ENCODE data around the gene CELA3B. TPM values are rescaled to one million over a fixed set of nuclear protein-coding genes. Genes with fewer than 3 reads are reported as not detected.
A peak's percentile ranks its signal among the peaks of the same experiment; 100 is the strongest.
"Not testable (repeated sequence)": the region's sequence is repeated elsewhere in the genome, so short reads cannot be mapped to it uniquely, and the experiment has no call there.

Gene CELA3B
- total and polyA plus RNA-seq, 2 of the 13 experiments (the other 11 are each of a cell fraction or from before 2014, with no cell fraction given): 0.34 TPM; not detected in 1

DNA sequence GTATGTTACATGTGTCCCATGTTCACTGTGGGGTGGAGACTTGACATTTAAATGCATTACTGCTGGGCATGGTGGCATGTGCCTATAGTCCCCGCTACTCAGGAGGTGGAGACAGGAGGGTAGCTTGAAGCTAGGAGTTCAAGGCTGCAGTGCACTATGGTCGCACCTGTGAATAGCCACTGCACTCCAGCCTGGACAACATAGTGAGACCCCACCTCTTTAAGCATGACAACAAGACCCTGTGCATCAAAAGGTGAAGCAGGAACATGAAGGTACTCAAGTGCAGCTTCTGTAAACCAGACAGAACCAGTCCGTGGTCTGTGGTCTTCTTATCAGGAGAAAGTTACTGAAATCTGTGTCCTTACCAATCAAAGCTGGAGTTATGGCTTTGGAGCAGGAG is 15.4 kb downstream of the CELA3B start:
- WGBS (ENCODE audit: low lambda C conversion rate): 55% methylated on average over 2 of the region's 3 CpGs
- H3K27me3 ChIP-seq (ENCODE audit: control insufficient read depth in 1 of 2, insufficient read depth in 2 of 2, low read length in 2 of 2); H2AFZ ChIP-seq (ENCODE audit: low read length); ATAC-seq; in situ Hi-C loops (cut with HindIII; ENCODE audit: extremely low pct_ligation_motif_present, low pct_unique_long_range_greater_than_20kb); H3K4me2 ChIP-seq (ENCODE audit: low read depth, low read length); FAIRE-seq; H3K27ac ChIP-seq (ENCODE audit: extremely low read length, insufficient read depth, low read length); intact Hi-C loops (cut with micrococcal nuclease; ENCODE audit: unreplicated experiment); H3K9ac ChIP-seq (ENCODE audit: insufficient read depth, low read depth, low read length); H3K9me3 ChIP-seq (ENCODE audit: low read length); DNase-seq (ENCODE audit: low spot score); H3K36me3 ChIP-seq (replicated peaks in 1 of 2; ENCODE audit: control insufficient read depth in 1 of 2, insufficient read depth in 2 of 2, low read length in 2 of 2); POLR2A ChIA-PET; CTCF ChIA-PET (ENCODE audit: low intra/inter-chr PET ratio, low total read pairs); H4K20me1 ChIP-seq (ENCODE audit: insufficient read depth, low read length); H3K4me3 ChIP-seq (replicated peaks in 1 of 3; ENCODE audit: insufficient read depth in 1 of 3, low read depth in 2 of 3, low read length in 3 of 3); H3K79me2 ChIP-seq (ENCODE audit: insufficient read depth, low read length); BruUV-seq (replicated peaks): not testable (repeated sequence)
- peaks cover 33% of the 10 kb centered on the region for H3K4me1 ChIP-seq (ENCODE audit: insufficient read depth, low read length)
- peak; percentile 84 for TF ChIP-seq ZNF121 (CRISPR knock-in tag; IDR thresholded peaks at IDR 0.05)

DNA sequence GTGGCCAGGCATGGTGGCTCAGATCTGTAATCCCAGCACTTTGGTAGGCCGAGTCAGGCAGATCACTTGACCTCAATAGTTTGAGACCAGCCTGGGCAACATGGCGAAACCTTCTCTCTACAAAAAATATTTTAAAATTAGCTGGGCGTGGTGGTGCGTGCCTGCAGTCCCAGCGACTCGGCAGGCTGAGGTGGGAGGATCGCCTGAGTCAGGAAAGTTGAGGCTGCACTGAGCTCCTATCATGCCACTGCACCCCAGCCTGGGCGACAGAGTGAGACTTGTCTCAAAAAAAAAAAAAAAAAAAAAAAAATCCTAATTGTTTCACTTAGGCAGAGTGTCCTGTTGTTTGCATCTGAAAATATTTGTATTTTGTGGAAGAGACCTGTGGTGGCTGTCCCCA is 17.9 kb downstream of the CELA3B start:
- H2AFZ ChIP-seq (ENCODE audit: low read length); H3K4me2 ChIP-seq (ENCODE audit: low read depth, low read length); H3K27me3 ChIP-seq (ENCODE audit: control insufficient read depth in 1 of 2, insufficient read depth in 2 of 2, low read length in 2 of 2); H3K9me3 ChIP-seq (ENCODE audit: low read length); H3K9ac ChIP-seq (ENCODE audit: insufficient read depth, low read depth, low read length); FAIRE-seq; H3K36me3 ChIP-seq (replicated peaks in 1 of 2; ENCODE audit: control insufficient read depth in 1 of 2, insufficient read depth in 2 of 2, low read length in 2 of 2); DNase-seq (ENCODE audit: low spot score); intact Hi-C loops (cut with micrococcal nuclease; ENCODE audit: unreplicated experiment); POLR2A ChIA-PET; H3K79me2 ChIP-seq (ENCODE audit: insufficient read depth, low read length); in situ Hi-C loops (cut with HindIII; ENCODE audit: extremely low pct_ligation_motif_present, low pct_unique_long_range_greater_than_20kb); H3K4me3 ChIP-seq (replicated peaks in 1 of 3; ENCODE audit: insufficient read depth in 1 of 3, low read depth in 2 of 3, low read length in 3 of 3); H3K27ac ChIP-seq (ENCODE audit: extremely low read length, insufficient read depth, low read length); BruUV-seq (replicated peaks); CTCF ChIA-PET (ENCODE audit: low intra/inter-chr PET ratio, low total read pairs); H4K20me1 ChIP-seq (ENCODE audit: insufficient read depth, low read length); ATAC-seq: not testable (repeated sequence)
- peaks cover 56% of the 10 kb centered on the region for H3K4me1 ChIP-seq (ENCODE audit: insufficient read depth, low read length)
- WGBS (ENCODE audit: low lambda C conversion rate): 97% methylated on average over 8 of the region's 8 CpGs

DNA sequence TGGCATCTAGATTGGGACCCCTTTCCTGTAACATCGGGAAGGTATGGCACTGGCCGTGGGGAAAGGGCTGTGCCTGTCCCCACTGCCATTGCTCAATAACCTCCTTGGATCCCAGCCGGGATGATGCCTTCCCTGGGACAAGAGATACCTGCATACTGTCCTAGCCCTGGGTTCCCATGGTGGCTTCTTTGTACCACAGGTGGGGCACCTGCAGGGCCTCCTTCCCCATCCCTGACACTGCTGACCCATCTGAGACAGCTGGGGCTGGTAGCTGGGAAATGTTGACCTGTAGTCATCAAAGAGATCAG is 19.8 kb downstream of the CELA3B start:
- FAIRE-seq; H3K9me3 ChIP-seq (ENCODE audit: low read length); H3K4me2 ChIP-seq (ENCODE audit: low read depth, low read length); CTCF ChIA-PET (ENCODE audit: low intra/inter-chr PET ratio, low total read pairs); H3K9ac ChIP-seq (ENCODE audit: insufficient read depth, low read depth, low read length); H2AFZ ChIP-seq (ENCODE audit: low read length); H3K4me3 ChIP-seq (replicated peaks in 1 of 3; ENCODE audit: insufficient read depth in 1 of 3, low read depth in 2 of 3, low read length in 3 of 3); ATAC-seq; H3K36me3 ChIP-seq (replicated peaks in 1 of 2; ENCODE audit: control insufficient read depth in 1 of 2, insufficient read depth in 2 of 2, low read length in 2 of 2); in situ Hi-C loops (cut with HindIII; ENCODE audit: extremely low pct_ligation_motif_present, low pct_unique_long_range_greater_than_20kb); POLR2A ChIA-PET; intact Hi-C loops (cut with micrococcal nuclease; ENCODE audit: unreplicated experiment); H3K27ac ChIP-seq (ENCODE audit: extremely low read length, insufficient read depth, low read length); H3K27me3 ChIP-seq (ENCODE audit: control insufficient read depth in 1 of 2, insufficient read depth in 2 of 2, low read length in 2 of 2); BruUV-seq (replicated peaks); H3K79me2 ChIP-seq (ENCODE audit: insufficient read depth, low read length); DNase-seq (ENCODE audit: low spot score); H4K20me1 ChIP-seq (ENCODE audit: insufficient read depth, low read length): not testable (repeated sequence)
- H3K4me1 ChIP-seq (ENCODE audit: insufficient read depth, low read length): peaks cover 74% of the 10 kb centered on the region
- WGBS (ENCODE audit: low lambda C conversion rate): 69% methylated on average over 2 of the region's 3 CpGs
- TF ChIP-seq CEBPG (CRISPR knock-in tag; IDR thresholded peaks at IDR 0.05): peak; percentile 11; the same call in 1 of the 2 replicates

Data from HepG2 (cell line).